ENCODE results near the gene EPC2. TPM values are rescaled to one million over a fixed set of nuclear protein-coding genes. Genes with fewer than 3 reads are reported as not detected.

EPC2 gene
- total and polyA plus RNA-seq, 2 of the 8 experiments (the other 6 are each of a cell fraction or from before 2014, with no cell fraction given) = 16.1 to 25.7 TPM

DNA sequence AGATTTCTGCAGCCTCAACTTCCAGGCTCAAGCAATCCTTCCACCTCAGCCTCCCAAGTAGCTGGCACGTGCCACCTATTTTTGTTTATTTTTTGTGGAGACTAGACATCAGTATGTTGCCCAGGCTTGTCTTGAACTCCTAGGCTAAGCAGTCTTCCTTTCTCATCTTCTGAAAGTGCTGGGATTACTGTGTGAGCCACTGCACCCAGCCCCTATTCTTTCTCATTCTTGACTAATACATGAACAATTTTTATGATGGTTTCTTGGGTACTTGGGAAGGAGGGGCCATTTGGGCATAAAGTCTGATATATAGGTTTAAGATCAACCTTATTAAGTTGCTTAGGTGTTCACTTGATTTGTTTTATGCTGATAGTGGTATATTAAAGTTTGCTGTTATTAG lies 26.2 kb downstream of the EPC2 start (continued):
- TF ChIP-seq CBX8 (IDR thresholded peaks at IDR 0.05; ENCODE audit: borderline replicate concordance, low read depth, low read length) (no peak), NANOG (IDR thresholded peaks at IDR 0.05; ENCODE audit: insufficient read depth, low read depth, low read length, poor library complexity, severe bottlenecking) (no peak), YY1 (IDR thresholded peaks at IDR 0.05; ENCODE audit: low read depth, low read length) (no peak), EGR1 (IDR thresholded peaks at IDR 0.05; ENCODE audit: borderline replicate concordance, low read depth, low read length) (no peak)
- TF ChIP-seq, protein P1, sequence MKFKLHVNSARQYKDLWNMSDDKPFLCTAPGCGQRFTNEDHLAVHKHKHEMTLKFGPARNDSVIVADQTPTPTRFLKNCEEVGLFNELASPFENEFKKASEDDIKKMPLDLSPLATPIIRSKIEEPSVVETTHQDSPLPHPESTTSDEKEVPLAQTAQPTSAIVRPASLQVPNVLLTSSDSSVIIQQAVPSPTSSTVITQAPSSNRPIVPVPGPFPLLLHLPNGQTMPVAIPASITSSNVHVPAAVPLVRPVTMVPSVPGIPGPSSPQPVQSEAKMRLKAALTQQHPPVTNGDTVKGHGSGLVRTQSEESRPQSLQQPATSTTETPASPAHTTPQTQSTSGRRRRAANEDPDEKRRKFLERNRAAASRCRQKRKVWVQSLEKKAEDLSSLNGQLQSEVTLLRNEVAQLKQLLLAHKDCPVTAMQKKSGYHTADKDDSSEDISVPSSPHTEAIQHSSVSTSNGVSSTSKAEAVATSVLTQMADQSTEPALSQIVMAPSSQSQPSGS (IDR thresholded peaks at IDR 0.05; ENCODE audit: low read length) = no peak

All from H1 (cell line).